Suprapubic skin (tissue), 4 donors: ENCODE results near the gene TMEM54. TPM values are rescaled to one million over a fixed set of nuclear protein-coding genes. Genes with fewer than 3 reads are reported as not detected.

ENCODE experiments used
- DNase-seq, 2 donors: peaks; one replicate each; pipeline ENCODE4 v3.0.0-alpha.2; 2019; ENCODE audit warnings: low spot score in 2 of 2
- H3K27ac ChIP-seq: fragments of 200-600 bp; sonication (generic); one replicate; pipeline ENCODE4 v1.5.1; 2019
- H3K27me3 ChIP-seq: fragments of 200-600 bp; sonication (generic); one replicate; pipeline ENCODE4 v1.5.1; 2019
- H3K36me3 ChIP-seq: fragments of 200-600 bp; sonication (generic); one replicate; pipeline ENCODE4 v1.5.1; 2019
- H3K4me1 ChIP-seq: fragments of 200-600 bp; sonication (generic); one replicate; pipeline ENCODE4 v1.5.1; 2019
- H3K4me3 ChIP-seq: fragments of 200-600 bp; sonication (generic); one replicate; pipeline ENCODE4 v1.5.1; 2019; ENCODE audit warnings: mild to moderate bottlenecking
- H3K9me3 ChIP-seq: fragments of 200-600 bp; sonication (generic); one replicate; pipeline ENCODE4 v1.5.1; 2019
- CTCF ChIP-seq, 2 donors: fragments of 200-600 bp in 1 of 2; fragments of 450-650 bp in 1 of 2; sonication (generic) in 1 of 2; IDR thresholded peaks; one replicate each; pipeline ENCODE4 v1.5.1; 2016 to 2019; ENCODE audit warnings: antibody characterized with exemption in 2 of 2, mild to moderate bottlenecking in 1 of 2, moderate library complexity in 1 of 2
- EP300 ChIP-seq: sonication (generic); formaldehyde crosslinking; IDR thresholded peaks from one replicate; pipeline ENCODE4 v1.6.1; 2017; ENCODE audit warnings: antibody characterized with exemption
- POLR2A ChIP-seq, 2 donors: fragments of 450-650 bp; IDR thresholded peaks; one replicate each; pipeline ENCODE4 v1.6.1; 2017; ENCODE audit warnings: antibody characterized with exemption in 2 of 2, mild to moderate bottlenecking in 2 of 2, moderate library complexity in 2 of 2
- POLR2AphosphoS5 ChIP-seq, 3 donors: sonication (generic); formaldehyde crosslinking; IDR thresholded peaks; one replicate each; pipeline ENCODE4 v1.6.1; 2017; ENCODE audit warnings: antibody characterized with exemption in 3 of 3
- WGBS: methylation state at CpG from one replicate; pipeline ENCODE4 v1.1.5; 2018; 5-methylcytosine and 5-hydroxymethylcytosine counted together
- total RNA-seq, 4 donors: library from RNA; depleted of rRNA; stranded (reverse); fragments of >200 nt; gene quantifications; one replicate each; pipeline ENCODE4 v1.1.0, GENCODE V29; 2016

Gene TMEM54
- total RNA-seq, 4 donors from 2014 or later = 61.9 to 283 (median 228) TPM

GRCh38 chr1:32902535-32902920 lies 1.3 kb upstream of the TMEM54 start:
- WGBS = 84% methylated on average over 2 of the region's 6 CpGs
- no peaks in the 10 kb centered on the region for H3K36me3 ChIP-seq
- no peaks in the 10 kb centered on the region for H3K9me3 ChIP-seq
- peaks cover 22% of the 10 kb centered on the region for H3K4me1 ChIP-seq
- H3K4me3 ChIP-seq = no peak overlapping the region
- H3K27me3 ChIP-seq = no peaks in the 10 kb centered on the region
- no peak overlapping the region for H3K27ac ChIP-seq
- TF ChIP-seq EP300 (no peak), POLR2A (IDR thresholded peaks at IDR 0.05) (no peak), POLR2AphosphoS5 (IDR thresholded peaks at IDR 0.05) (no peak), CTCF (IDR thresholded peaks at IDR 0.05) (no peak)
- no peak for DNase-seq

DNA sequence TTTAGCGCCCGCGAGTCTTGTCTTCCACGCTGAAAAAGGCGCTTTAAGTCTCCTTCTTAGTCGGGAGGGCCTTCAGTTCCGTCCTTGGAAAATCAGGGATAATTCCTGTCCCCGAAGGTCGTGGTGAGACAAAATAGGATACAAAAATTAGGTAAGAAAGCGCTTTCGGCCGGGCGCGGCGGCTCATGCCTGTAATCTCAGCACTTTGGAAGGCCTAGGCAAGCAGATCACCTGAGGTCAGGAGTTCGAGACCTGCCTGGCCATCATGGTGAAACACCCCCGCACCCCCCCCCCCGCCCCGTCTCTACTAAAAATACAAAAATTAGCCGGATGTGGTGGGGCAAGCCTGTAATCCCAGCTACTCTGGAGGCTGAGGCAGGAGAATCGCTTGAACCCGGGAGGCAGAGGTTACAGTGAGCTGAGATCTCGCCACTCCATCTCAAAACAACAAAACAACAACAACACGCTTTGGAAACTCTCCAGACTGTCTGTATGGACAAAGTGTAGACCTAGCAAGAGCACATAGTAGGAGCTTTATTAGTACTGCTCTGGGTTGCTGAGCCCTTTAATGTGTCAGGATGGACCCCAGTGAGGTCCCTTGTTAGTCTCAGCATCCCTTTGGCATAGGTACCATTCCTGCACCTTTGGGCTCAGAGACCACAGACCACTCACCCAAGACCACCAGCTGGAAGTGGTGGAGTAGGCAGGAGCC lies 790 bp upstream of the TMEM54 start:
- Histone ChIP-seq H3K4me1 (peaks cover 20% of the 10 kb centered on the region), H3K4me3 (peak overlapping the region; percentile 79), H3K27me3 (no peaks in the 10 kb centered on the region), H3K36me3 (no peaks in the 10 kb centered on the region), H3K27ac (peak overlapping the region; percentile 60), H3K9me3 (no peaks in the 10 kb centered on the region)
- 78% methylated on average over 6 of the region's 24 CpGs for WGBS
- TF ChIP-seq CTCF (IDR thresholded peaks at IDR 0.05) (no peak), POLR2AphosphoS5 (IDR thresholded peaks at IDR 0.05) (no peak), POLR2A (IDR thresholded peaks at IDR 0.05) (no peak), EP300 (no peak)
- no peak for DNase-seq

- TF ChIP-seq EP300 (no peak), CTCF (IDR thresholded peaks at IDR 0.05) (no peak), POLR2AphosphoS5 (IDR thresholded peaks at IDR 0.05) (no peak), POLR2A (IDR thresholded peaks at IDR 0.05) (no peak)
- Histone ChIP-seq H3K27ac (peak overlapping the region; percentile 51), H3K4me3 (peak overlapping the region; percentile 79), H3K36me3 (no peaks in the 10 kb centered on the region), H3K4me1 (peaks cover 20% of the 10 kb centered on the region), H3K27me3 (no peaks in the 10 kb centered on the region), H3K9me3 (no peaks in the 10 kb centered on the region)
- no peak for DNase-seq
- WGBS = 18% methylated on average over 18 of the region's 22 CpGs
Measured at GRCh38 chr1:32900371-32900955, 726 bp downstream of the TMEM54 start.

- WGBS = 84% methylated on average over 7 of the region's 7 CpGs
- H3K4me3 ChIP-seq = peak overlapping the region; percentile 79
Measured at GRCh38 chr1:32899586-32900296, 1.4 kb downstream of the TMEM54 start.

More at GRCh38 chr1:32899586-32900296, 1.4 kb downstream of the TMEM54 start:
- Histone ChIP-seq H3K27ac (no peak overlapping the region), H3K9me3 (no peaks in the 10 kb centered on the region), H3K27me3 (no peaks in the 10 kb centered on the region), H3K36me3 (no peaks in the 10 kb centered on the region), H3K4me1 (peaks cover 20% of the 10 kb centered on the region)
- no peak for DNase-seq
- no peak for TF ChIP-seq CTCF (IDR thresholded peaks at IDR 0.05)
- no peak for TF ChIP-seq POLR2AphosphoS5 (IDR thresholded peaks at IDR 0.05)
- no peak for TF ChIP-seq POLR2A (IDR thresholded peaks at IDR 0.05)
- TF ChIP-seq EP300 = no peak
